COLO668 (cell line): ENCODE data around the gene FAM120B.

Experiments used
- DNase-seq: peaks from one replicate; lab custom pipeline; 2025; ENCODE audit not compliant: unreplicated experiment; lab: John Stamatoyannopoulos, UW

FAM120B gene

GRCh38 chr6:170453586-170454511 is 147.3 kb downstream of the FAM120B start:
- no peak for DNase-seq

DNA sequence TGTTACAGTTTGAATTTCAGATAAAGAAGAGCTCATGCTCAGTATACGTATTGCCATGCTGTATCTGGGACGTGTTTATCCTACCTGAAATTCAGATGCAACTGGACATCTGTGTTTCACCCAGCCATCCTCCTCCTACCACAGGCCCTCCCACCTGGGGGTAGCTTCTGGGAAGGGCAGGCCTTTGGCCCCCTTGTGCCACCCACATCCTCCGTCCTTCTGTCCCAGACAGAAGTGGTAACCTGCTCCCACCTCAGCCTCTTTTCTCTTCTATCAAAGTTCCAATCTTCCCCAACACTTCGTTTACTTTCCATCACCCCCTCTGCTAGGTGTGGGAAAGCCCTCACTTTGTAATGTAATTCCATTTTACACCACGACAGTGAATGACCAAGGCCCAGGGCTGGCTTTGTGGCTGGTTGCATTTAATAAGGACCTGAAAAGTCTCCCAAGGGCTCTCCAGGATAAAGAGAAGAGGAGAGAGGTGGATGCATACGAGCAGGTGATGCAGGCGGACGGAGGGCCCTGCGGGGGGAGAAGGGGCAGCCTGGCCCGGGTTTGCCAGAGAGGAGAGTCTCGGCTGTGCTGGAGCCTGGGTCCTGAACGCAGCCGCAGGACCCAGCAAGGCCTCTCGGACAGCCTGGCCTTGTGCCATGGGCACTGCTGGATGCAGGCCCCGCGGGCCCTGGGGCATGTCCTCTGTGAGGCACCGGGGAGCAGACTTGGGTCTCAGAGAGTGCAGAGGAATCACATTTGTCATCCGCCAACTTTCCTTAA is 148.1 kb downstream of the FAM120B start:
- no peak for DNase-seq

GRCh38 chr6:170455335-170455979 is 148.9 kb downstream of the FAM120B start:
- DNase-seq: no peak

- DNase-seq: no peak
These were observed 149.8 kb downstream of the FAM120B start for GRCh38 chr6:170456334-170456733.
